Stomach (tissue), 9 donors: ENCODE data around the gene SPARC. TPM values are rescaled to one million over a fixed set of nuclear protein-coding genes. Genes with fewer than 3 reads are reported as not detected.

Experiments
- DNase-seq, 2 donors: peaks; one replicate each; pipeline versions ENCODE4 v3.0.0 to v3.0.0-alpha.2; 2013 to 2019
- H3K27ac ChIP-seq, 5 donors: fragments of 200-600 bp in 4 of 5; sonication (generic) in 4 of 5; one replicate each; pipeline ENCODE4 v1.5.1; 2013 to 2019; ENCODE audit warnings: mild to moderate bottlenecking in 1 of 5, moderate library complexity in 1 of 5
- H3K27me3 ChIP-seq, 3 donors: fragments of 200-600 bp; sonication (generic); one replicate each; pipeline ENCODE4 v1.5.1; 2017 to 2019; ENCODE audit warnings: mixed run types in 1 of 3
- H3K36me3 ChIP-seq, 4 donors: fragments of 200-600 bp; sonication (generic); 1 replicate in 3 of 4; 2 replicates in 1 of 4; pipeline ENCODE4 v1.5.1; 2016 to 2019
- H3K4me1 ChIP-seq, 4 donors: fragments of 200-600 bp; sonication (generic); one replicate each; pipeline ENCODE4 v1.5.1; 2016 to 2019
- H3K4me3 ChIP-seq, 4 donors: fragments of 200-600 bp; sonication (generic) in 3 of 4; one replicate each; pipeline ENCODE4 v1.5.1; 2016 to 2019; ENCODE audit warnings: mild to moderate bottlenecking in 1 of 4
- H3K9me3 ChIP-seq, 4 donors: fragments of 200-600 bp; sonication (generic); one replicate each; pipeline ENCODE4 v1.5.1; 2016 to 2019
- EP300 ChIP-seq: sonication (generic); formaldehyde crosslinking; IDR thresholded peaks from one replicate; pipeline ENCODE4 v1.6.1; 2017; ENCODE audit warnings: antibody characterized with exemption
- POLR2A ChIP-seq, 4 donors: fragments of 450-650 bp; IDR thresholded peaks; one replicate each; pipeline ENCODE4 v1.6.1; 2016; ENCODE audit warnings: antibody characterized with exemption in 4 of 4, control low read depth in 2 of 4, mild to moderate bottlenecking in 1 of 4, moderate library complexity in 1 of 4
- POLR2AphosphoS5 ChIP-seq, 3 donors: sonication (generic); formaldehyde crosslinking; IDR thresholded peaks; one replicate each; pipeline ENCODE4 v1.6.1; 2016; ENCODE audit warnings: antibody characterized with exemption in 3 of 3
- WGBS, 5 donors: extraction: QIAGEN DNeasy Blood & Tissue Kit in 3 of 5; methylation state at CpG; one replicate each; pipeline versions ENCODE4 v1.1.5 to v1.1.7; 2013 to 2018; 5-methylcytosine and 5-hydroxymethylcytosine counted together
- intact Hi-C: fragments of 100-400 bp; cut with DNase I; formaldehyde crosslinking; loops from one replicate; pipeline ENCODE4 v1.15.1; 2023; ENCODE audit warnings: low total_unique reads
- polyA plus RNA-seq, 3 donors: library from polyadenylated mRNA; stranded (reverse); fragments of 200-250 nt; gene quantifications; one replicate each; pipeline ENCODE4 v1.2.3, GENCODE V29; 2013
- total RNA-seq, 5 donors: library from RNA; depleted of rRNA; stranded (reverse); fragments of >200 nt; gene quantifications; one replicate each; pipeline versions ENCODE4 v1.1.0 to v1.2.3, GENCODE V29; 2014 to 2016
- TF ChIP-seq, protein P1 (sequence below), 7 experiments: fragments of 450-650 bp in 4 of 7; fragments of 200-600 bp in 3 of 7; sonication (generic) in 3 of 7; IDR thresholded peaks; one replicate each; pipeline ENCODE4 v1.5.1; 2016 to 2019; ENCODE audit warnings: antibody characterized with exemption in 7 of 7, control low read depth in 2 of 7, mild to moderate bottlenecking in 1 of 7
- donor health status: healthy with polysubstance abuse.
- donor health status: Bipolar disorder and iron deficiency.
- donor health status: healthy.

SPARC gene
- total and polyA plus RNA-seq, 8 donors = 36.2 to 1,348 (median 94.7) TPM

DNA sequence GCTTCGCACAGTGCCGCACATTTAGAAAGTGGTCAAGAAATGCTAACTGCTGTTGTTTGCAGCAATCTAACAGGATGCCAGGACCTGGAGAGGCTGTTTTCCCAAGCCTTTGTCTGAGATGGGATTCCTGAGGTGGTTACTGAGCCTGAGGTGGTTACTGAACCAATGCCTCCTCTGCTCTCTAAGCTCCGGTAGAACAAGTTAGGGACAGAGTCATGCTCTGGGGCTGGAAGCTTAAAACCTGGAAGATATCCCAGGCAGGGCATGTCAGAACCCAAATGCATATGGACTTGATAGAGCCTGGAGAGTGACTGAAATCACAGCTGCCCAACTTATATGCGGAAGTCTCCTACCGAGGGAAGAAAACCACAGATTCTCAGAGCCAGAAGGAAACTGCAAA is 49.0 kb downstream of the SPARC start:
- intact Hi-C loops = no loop called here
- H3K27me3 ChIP-seq = peaks cover 0 to 11% (median 0%) of the 10 kb centered on the region in 3 donors
- 71 to 74% (median 73%) methylated on average over 5 of the region's 5 CpGs for WGBS, 5 donors
- DNase-seq = peak in 1 of 2 donors; percentile 22
- no peak overlapping the region for H3K4me3 ChIP-seq
- H3K9me3 ChIP-seq = no peaks in the 10 kb centered on the region
- H3K36me3 ChIP-seq = no peaks in the 10 kb centered on the region
- H3K4me1 ChIP-seq = no peaks in the 10 kb centered on the region
- TF ChIP-seq, protein P1, sequence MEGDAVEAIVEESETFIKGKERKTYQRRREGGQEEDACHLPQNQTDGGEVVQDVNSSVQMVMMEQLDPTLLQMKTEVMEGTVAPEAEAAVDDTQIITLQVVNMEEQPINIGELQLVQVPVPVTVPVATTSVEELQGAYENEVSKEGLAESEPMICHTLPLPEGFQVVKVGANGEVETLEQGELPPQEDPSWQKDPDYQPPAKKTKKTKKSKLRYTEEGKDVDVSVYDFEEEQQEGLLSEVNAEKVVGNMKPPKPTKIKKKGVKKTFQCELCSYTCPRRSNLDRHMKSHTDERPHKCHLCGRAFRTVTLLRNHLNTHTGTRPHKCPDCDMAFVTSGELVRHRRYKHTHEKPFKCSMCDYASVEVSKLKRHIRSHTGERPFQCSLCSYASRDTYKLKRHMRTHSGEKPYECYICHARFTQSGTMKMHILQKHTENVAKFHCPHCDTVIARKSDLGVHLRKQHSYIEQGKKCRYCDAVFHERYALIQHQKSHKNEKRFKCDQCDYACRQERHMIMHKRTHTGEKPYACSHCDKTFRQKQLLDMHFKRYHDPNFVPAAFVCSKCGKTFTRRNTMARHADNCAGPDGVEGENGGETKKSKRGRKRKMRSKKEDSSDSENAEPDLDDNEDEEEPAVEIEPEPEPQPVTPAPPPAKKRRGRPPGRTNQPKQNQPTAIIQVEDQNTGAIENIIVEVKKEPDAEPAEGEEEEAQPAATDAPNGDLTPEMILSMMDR (IDR thresholded peaks at IDR 0.05) = no peak
- TF ChIP-seq POLR2A (IDR thresholded peaks at IDR 0.05) = no peak
- TF ChIP-seq POLR2AphosphoS5 (IDR thresholded peaks at IDR 0.05) = no peak
- TF ChIP-seq EP300 = no peak
- no peak overlapping the region for H3K27ac ChIP-seq

DNA sequence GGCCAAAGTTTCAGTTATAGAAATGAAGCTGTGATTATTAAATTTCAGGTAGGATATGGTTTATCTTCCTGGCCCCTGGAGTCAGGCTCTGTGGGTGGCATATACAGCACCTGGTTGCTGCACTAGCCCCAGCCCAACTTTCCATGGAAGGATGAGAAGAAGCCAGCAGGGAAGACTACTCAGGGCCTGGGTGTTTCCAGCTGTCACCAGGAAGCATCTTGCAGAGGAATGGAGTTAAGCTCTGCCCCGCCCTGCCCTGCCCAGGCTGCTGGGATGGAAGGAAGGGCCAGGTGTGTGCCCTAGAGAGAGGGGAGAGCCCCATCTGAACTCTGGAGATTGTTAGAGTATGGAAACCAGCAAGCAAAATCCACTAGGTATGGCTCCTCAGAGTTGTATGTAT is 52.8 kb downstream of the SPARC start:
- H3K4me3 ChIP-seq = no peak overlapping the region
- no peak for TF ChIP-seq POLR2A (IDR thresholded peaks at IDR 0.05)
- TF ChIP-seq, protein P1 (IDR thresholded peaks at IDR 0.05) = no peak
- no peak for TF ChIP-seq POLR2AphosphoS5 (IDR thresholded peaks at IDR 0.05)
- no peak for TF ChIP-seq EP300
- peaks cover 0 to 11% (median 0%) of the 10 kb centered on the region in 3 donors for H3K27me3 ChIP-seq
- H3K4me1 ChIP-seq = no peaks in the 10 kb centered on the region
- DNase-seq = no peak
- no peaks in the 10 kb centered on the region for H3K9me3 ChIP-seq
- no peak overlapping the region for H3K27ac ChIP-seq
- intact Hi-C loops = no loop called here
- no peaks in the 10 kb centered on the region for H3K36me3 ChIP-seq
- 71 to 100% (median 81%) methylated on average over 1 of the region's 1 CpG for WGBS, 5 donors

DNA sequence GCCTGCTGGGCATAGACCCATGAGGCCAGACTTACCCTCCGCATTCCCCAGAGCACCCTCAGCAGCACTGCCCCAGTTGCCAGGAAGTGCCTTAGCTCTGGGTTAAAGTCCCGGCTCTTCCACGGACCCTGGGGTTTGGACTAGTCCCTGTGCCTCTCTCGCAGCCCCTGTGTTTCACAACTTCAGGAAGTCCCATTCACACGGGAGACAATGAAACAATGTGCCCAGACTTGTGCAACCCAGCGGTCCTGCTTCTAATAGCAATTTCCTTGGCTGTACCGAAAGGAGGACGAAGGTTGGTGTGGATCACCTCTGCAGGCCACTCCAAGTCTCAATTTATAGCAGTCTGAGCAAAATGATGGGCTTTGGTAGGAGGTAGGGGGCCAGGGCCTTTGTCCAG is 53.8 kb downstream of the SPARC start:
- WGBS, 5 donors = 80 to 91% (median 87%) methylated on average over 7 to 8 of the region's 8 CpGs
- H3K36me3 ChIP-seq = no peaks in the 10 kb centered on the region
- DNase-seq = no peak
- H3K27me3 ChIP-seq = peaks cover 0 to 15% (median 0%) of the 10 kb centered on the region in 3 donors
- H3K4me3 ChIP-seq = no peak overlapping the region
- TF ChIP-seq POLR2AphosphoS5 (IDR thresholded peaks at IDR 0.05) = no peak
- no peak for TF ChIP-seq EP300
- no peak for TF ChIP-seq POLR2A (IDR thresholded peaks at IDR 0.05)
- TF ChIP-seq, protein P1 (IDR thresholded peaks at IDR 0.05) = no peak
- no peaks in the 10 kb centered on the region for H3K9me3 ChIP-seq
- no peak overlapping the region for H3K27ac ChIP-seq
- intact Hi-C loops = no loop called here
- H3K4me1 ChIP-seq = no peaks in the 10 kb centered on the region

DNA sequence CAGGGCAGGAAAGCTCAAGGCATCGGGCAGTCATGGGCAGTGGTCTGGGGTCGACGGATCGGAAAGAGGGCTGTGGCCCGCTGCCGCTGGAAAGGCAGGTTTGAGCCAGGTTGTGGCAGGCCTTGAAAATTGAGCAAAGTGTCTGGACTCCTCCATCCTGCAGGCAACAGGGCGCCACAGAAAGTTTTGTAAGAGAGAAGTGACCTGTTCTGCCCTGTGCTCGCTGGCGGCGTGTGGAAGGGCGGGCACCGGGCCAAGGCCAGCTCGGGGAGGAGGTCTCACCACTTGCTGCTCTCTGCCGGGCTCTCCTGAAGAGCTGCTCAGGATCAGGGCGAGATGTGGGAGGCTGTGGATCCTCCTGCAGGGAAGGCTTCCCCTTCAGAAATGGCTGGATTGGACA is 54.2 kb downstream of the SPARC start:
- no peak for DNase-seq
- TF ChIP-seq, protein P1 (IDR thresholded peaks at IDR 0.05) = no peak
- TF ChIP-seq POLR2A (IDR thresholded peaks at IDR 0.05) = no peak
- no peak for TF ChIP-seq POLR2AphosphoS5 (IDR thresholded peaks at IDR 0.05)
- no peak for TF ChIP-seq EP300
- H3K4me3 ChIP-seq = no peak overlapping the region
- H3K9me3 ChIP-seq = no peaks in the 10 kb centered on the region
- intact Hi-C loops = no loop called here
- H3K4me1 ChIP-seq = no peaks in the 10 kb centered on the region
- no peak overlapping the region for H3K27ac ChIP-seq
- WGBS, 5 donors = 61 to 79% (median 74%) methylated on average over 10 to 15 of the region's 15 CpGs
- no peaks in the 10 kb centered on the region for H3K36me3 ChIP-seq
- H3K27me3 ChIP-seq = peaks cover 0 to 19% (median 0%) of the 10 kb centered on the region in 3 donors
